ENCODE data around the gene ZNF518A.
A peak's percentile ranks its signal among the peaks of the same experiment; 100 is the strongest.

Gene ZNF518A

GRCh38 chr10:96092999-96093767 is 36.9 kb upstream of the ZNF518A start:
- TF ChIP-seq ZFX (IDR thresholded peaks at IDR 0.05) (no peak), CTCF (conservative IDR thresholded peaks at IDR 0.05) (no peak)
- no peak overlapping the region for H3K27ac ChIP-seq

- H3K27ac ChIP-seq = no peak overlapping the region
Observed at GRCh38 chr10:96093948-96094347, 36.1 kb upstream of the ZNF518A start.

GRCh38 chr10:96096958-96097357 is 33.1 kb upstream of the ZNF518A start:
- TF ChIP-seq ZFX (IDR thresholded peaks at IDR 0.05) (no peak), CTCF (conservative IDR thresholded peaks at IDR 0.05) (no peak)

More at GRCh38 chr10:96093948-96094347, 36.1 kb upstream of the ZNF518A start:
- TF ChIP-seq ZFX (IDR thresholded peaks at IDR 0.05) (no peak), CTCF (conservative IDR thresholded peaks at IDR 0.05) (no peak)

GRCh38 chr10:96097865-96098264 is 32.2 kb upstream of the ZNF518A start:
- H3K27ac ChIP-seq = no peak overlapping the region
- TF ChIP-seq CTCF (conservative IDR thresholded peaks at IDR 0.05) = no peak
- no peak for TF ChIP-seq ZFX (IDR thresholded peaks at IDR 0.05)

More at GRCh38 chr10:96096958-96097357, 33.1 kb upstream of the ZNF518A start:
- H3K27ac ChIP-seq = no peak overlapping the region

- TF ChIP-seq ZFX (IDR thresholded peaks at IDR 0.05) (no peak), CTCF (conservative IDR thresholded peaks at IDR 0.05) (no peak)
Observed at GRCh38 chr10:96107623-96108038, 22.5 kb upstream of the ZNF518A start.

GRCh38 chr10:96112531-96112930 is 17.6 kb upstream of the ZNF518A start:
- no peak overlapping the region for H3K27ac ChIP-seq
- TF ChIP-seq CTCF (conservative IDR thresholded peaks at IDR 0.05) = no peak
- no peak for TF ChIP-seq ZFX (IDR thresholded peaks at IDR 0.05)

More at GRCh38 chr10:96107623-96108038, 22.5 kb upstream of the ZNF518A start:
- no peak overlapping the region for H3K27ac ChIP-seq

GRCh38 chr10:96118604-96119450 is 11.3 kb upstream of the ZNF518A start:
- TF ChIP-seq CTCF (conservative IDR thresholded peaks at IDR 0.05) (no peak), ZFX (IDR thresholded peaks at IDR 0.05) (no peak)
- peak overlapping the region; percentile 57 for H3K27ac ChIP-seq

Measured in C4-2B (cell line).